Pancreas (tissue), 10 donors: ENCODE measurements around the gene LLPH. TPM values are rescaled to one million over a fixed set of nuclear protein-coding genes. Genes with fewer than 3 reads are reported as not detected.

Experiments used
- ATAC-seq, 4 donors: fragments of 200-7000 bp; cut with Tn5 transposase; one replicate each; pipeline versions ENCODE4 v1.8.0 to v1.9.1; 2020; ENCODE audit warnings: mild to moderate bottlenecking in 4 of 4, moderate library complexity in 4 of 4
- DNase-seq, 6 donors: peaks; one replicate each; pipeline ENCODE4 v3.0.0-alpha.2; 2020
- FAIRE-seq: peaks from 2 replicates; lab custom pipeline; 2012; peaks lifted over from hg19 to GRCh38; lab: Jason Lieb, UNC
- H3K27ac ChIP-seq, 4 donors: fragments of 200-600 bp; sonication (generic); 1 replicate in 3 of 4; 2 replicates in 1 of 4; pipeline versions ENCODE4 v1.5.0 to v1.8.0; 2020
- H3K27me3 ChIP-seq, 4 donors: fragments of 200-600 bp; one replicate each; pipeline ENCODE4 v1.8.0; 2021
- H3K36me3 ChIP-seq, 3 donors: fragments of 200-600 bp; sonication (generic) in 1 of 3; one replicate each; pipeline versions ENCODE4 v1.5.0 to v1.8.0; 2020 to 2021
- H3K4me1 ChIP-seq, 3 donors: fragments of 200-600 bp; one replicate each; pipeline ENCODE4 v1.8.0; 2021
- H3K4me3 ChIP-seq, 4 donors: fragments of 200-600 bp; sonication (generic) in 2 of 4; one replicate each; pipeline versions ENCODE4 v1.5.0 to v1.8.0; 2020 to 2021
- H3K9me3 ChIP-seq, 4 donors: fragments of 200-600 bp; one replicate each; pipeline ENCODE4 v1.8.0; 2021
- WGBS, 2 donors: extraction: QIAGEN DNeasy Blood & Tissue Kit; methylation state at CpG; one replicate each; pipeline ENCODE4 v1.1.7; 2013; 5-methylcytosine and 5-hydroxymethylcytosine counted together
- intact Hi-C, 3 donors: fragments of 100-400 bp; cut with DNase I; formaldehyde crosslinking; loops; one replicate each; pipeline versions ENCODE4 v1.11.1 to v1.14.2; 2022
- polyA plus RNA-seq, 2 donors: library from polyadenylated mRNA; stranded (reverse); fragments of 200-250 nt; gene quantifications; one replicate each; pipeline ENCODE4 v1.2.3, GENCODE V29; 2013
- total RNA-seq, 6 donors: library from RNA; stranded (reverse); fragmentation: NEBNext Ultra II Directional in 4 of 6; extraction: Animal tissue kit (Norgen Biotek cat#: 25700) in 4 of 6; gene quantifications; one replicate each; pipeline versions ENCODE4 v1.2.1 to v1.2.4, GENCODE V29; 2021 to 2023
- TF ChIP-seq, protein P1 (sequence below), 4 donors: fragments of 200-600 bp; sonication (generic) in 3 of 4; IDR thresholded peaks; one replicate each; pipeline versions ENCODE4 v1.5.0 to v1.8.0; 2021; ENCODE audit warnings: antibody characterized with exemption in 4 of 4
- donor health status: healthy with polysubstance abuse.
- donor health status: DM: no; HTN: no; CAD: no; lungs with moderate emphysema.
- donor health status: DM: no; HTN: no; CAD: no.
- donor health status: control.
- donor health status: control.
- donor health status: Bipolar disorder and iron deficiency.
- donor health status: DM: yes; HTN: yes; CAD: no.
- donor health status: DM: no; HTN: no; CAD: no.
- donor health status: DM: no; HTN: no; CAD: no.
- donor health status: DM: yes; HTN: yes; CAD: no.

Gene LLPH
- total and polyA plus RNA-seq, 8 donors: 3.8 to 10.5 (median 7.9) TPM

DNA sequence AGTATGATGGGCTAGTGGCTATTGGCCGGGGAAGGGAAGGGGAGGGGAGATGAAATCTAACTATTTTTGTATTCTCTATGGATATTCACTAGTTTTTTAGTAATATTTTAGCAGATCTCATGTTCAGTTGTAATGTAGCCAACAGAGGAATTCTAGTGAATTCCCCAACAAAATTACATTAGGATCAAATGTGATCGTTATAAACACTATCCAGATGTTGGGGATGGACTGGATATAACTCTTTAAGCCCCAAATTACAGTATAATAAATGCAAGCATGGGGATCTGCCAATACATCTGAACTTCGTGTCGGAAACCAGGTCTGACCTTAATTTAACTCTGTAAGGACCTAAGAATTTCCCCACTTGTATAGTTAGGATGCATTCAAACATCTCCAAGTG lies 21.5 kb downstream of the LLPH start:
- H3K4me3 ChIP-seq: no peak overlapping the region
- H3K4me1 ChIP-seq: peaks cover 0 to 5% (median 0%) of the 10 kb centered on the region in 3 donors
- intact Hi-C loops: no loop called here
- DNase-seq: no peak
- WGBS, 2 donors: 67 to 72% methylated on average over 4 of the region's 4 CpGs
- H3K27me3 ChIP-seq: no peaks in the 10 kb centered on the region
- H3K27ac ChIP-seq: no peak overlapping the region
- TF ChIP-seq, protein P1, sequence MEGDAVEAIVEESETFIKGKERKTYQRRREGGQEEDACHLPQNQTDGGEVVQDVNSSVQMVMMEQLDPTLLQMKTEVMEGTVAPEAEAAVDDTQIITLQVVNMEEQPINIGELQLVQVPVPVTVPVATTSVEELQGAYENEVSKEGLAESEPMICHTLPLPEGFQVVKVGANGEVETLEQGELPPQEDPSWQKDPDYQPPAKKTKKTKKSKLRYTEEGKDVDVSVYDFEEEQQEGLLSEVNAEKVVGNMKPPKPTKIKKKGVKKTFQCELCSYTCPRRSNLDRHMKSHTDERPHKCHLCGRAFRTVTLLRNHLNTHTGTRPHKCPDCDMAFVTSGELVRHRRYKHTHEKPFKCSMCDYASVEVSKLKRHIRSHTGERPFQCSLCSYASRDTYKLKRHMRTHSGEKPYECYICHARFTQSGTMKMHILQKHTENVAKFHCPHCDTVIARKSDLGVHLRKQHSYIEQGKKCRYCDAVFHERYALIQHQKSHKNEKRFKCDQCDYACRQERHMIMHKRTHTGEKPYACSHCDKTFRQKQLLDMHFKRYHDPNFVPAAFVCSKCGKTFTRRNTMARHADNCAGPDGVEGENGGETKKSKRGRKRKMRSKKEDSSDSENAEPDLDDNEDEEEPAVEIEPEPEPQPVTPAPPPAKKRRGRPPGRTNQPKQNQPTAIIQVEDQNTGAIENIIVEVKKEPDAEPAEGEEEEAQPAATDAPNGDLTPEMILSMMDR (IDR thresholded peaks at IDR 0.05): no peak
- H3K9me3 ChIP-seq: no peaks in the 10 kb centered on the region
- no peaks in the 10 kb centered on the region for H3K36me3 ChIP-seq
- no peak for ATAC-seq
- FAIRE-seq: no peak

DNA sequence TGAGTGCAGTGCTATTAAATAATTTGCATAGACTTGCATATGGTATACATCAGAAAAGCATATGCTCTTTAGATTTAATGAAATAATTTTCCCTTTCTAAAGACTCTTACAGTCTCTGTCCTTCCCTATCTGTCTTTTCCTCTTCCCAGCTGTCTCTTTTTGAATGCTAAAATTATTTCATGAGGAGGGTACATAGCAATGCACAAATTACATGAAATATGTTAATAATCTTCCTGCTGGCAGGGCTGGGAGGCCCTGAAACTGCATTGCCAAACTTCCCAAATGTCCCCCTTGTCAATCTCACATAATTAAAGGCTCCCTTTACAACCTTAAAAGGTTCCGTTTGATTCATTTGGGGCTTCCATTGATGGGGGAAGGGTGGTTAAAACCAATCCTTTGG lies 22.2 kb downstream of the LLPH start:
- Histone ChIP-seq H3K36me3 (no peaks in the 10 kb centered on the region), H3K4me1 (peaks cover 0 to 5% (median 0%) of the 10 kb centered on the region in 3 donors), H3K9me3 (no peaks in the 10 kb centered on the region), H3K4me3 (no peak overlapping the region), H3K27ac (no peak overlapping the region), H3K27me3 (no peaks in the 10 kb centered on the region)
- intact Hi-C loops: no loop called here
- FAIRE-seq: no peak
- ATAC-seq: no peak
- WGBS, 2 donors: 82 to 97% methylated on average over 1 of the region's 1 CpG
- TF ChIP-seq, protein P1 (IDR thresholded peaks at IDR 0.05): no peak
- DNase-seq: no peak

DNA sequence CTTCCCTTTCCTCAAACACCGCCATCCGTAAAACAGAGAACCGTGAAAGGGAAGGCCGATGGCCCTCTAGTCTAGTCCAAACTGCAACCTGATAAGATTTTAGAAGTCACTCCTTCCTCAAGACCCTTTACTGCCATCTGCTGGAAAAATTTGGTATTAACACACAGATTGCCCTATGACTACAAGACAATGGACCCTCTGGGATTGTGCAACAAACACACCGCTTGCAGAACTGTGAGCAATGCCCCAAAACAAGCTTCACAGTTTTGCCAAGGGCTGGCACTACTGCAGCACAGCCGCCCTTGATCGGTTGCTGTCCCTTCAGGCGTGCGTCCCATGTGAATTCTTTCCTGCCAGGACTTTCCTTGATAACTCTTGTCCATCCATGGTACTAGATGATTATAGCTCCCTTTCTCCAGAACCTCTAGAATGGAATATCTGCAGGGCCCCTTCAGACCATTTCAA lies 23.1 kb downstream of the LLPH start:
- no peak overlapping the region for H3K4me3 ChIP-seq
- ATAC-seq (peak; percentile 87 to 100 (median 98)), FAIRE-seq (no peak), DNase-seq (peak in 3 of 6 donors; percentile 43 to 74 (median 53))
- intact Hi-C loops: no loop called here
- H3K9me3 ChIP-seq: no peaks in the 10 kb centered on the region
- no peak overlapping the region for H3K27ac ChIP-seq
- WGBS, 2 donors: 16 to 21% methylated on average over 9 of the region's 9 CpGs
- no peaks in the 10 kb centered on the region for H3K36me3 ChIP-seq
- TF ChIP-seq, protein P1 (IDR thresholded peaks at IDR 0.05): peak; percentile 73 to 84 (median 79)
- H3K27me3 ChIP-seq: no peaks in the 10 kb centered on the region
- peaks cover 0 to 5% (median 0%) of the 10 kb centered on the region in 3 donors for H3K4me1 ChIP-seq

DNA sequence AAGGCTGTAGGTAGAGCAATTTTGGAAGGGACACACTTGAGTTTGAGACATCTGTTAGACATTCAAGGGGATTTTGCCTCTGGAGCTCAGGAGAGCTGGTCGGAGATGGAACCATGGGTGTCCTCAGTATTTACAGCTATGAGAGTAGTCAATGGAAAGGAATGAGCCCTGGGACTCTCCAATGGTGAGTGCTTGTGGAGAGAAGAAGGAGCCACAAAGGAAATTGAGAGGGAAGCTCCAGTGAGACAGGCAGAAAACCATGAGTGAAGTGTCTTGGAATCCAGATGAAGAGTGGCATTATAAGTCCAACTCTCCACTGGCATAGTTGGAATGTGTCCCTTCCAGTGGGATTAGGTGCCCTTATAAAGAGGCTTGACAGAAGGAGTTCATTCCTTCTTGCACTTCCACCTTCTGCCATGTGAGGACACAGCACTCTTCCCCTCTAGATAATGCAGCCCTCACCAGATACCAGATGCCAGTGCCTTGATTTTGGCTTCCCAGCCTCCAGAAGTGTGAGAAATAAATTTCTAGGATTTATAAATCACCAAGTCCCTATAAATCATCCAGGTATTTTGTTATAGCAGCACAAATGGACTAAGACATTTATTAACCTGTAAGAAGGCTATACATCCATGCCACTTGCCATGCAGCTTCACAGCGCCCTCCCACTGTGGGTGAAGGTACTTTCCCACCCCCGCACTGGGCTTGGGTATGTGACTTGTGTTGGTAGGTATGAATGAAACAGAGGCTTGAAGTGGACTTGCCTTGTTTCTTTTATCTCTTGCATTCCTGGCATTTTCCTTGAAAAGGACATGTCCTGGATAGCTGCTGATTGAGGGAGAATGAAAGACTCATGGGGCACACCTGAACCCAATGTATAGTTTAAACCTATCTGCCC lies 27.3 kb downstream of the LLPH start:
- Histone ChIP-seq H3K27ac (no peak overlapping the region), H3K9me3 (no peaks in the 10 kb centered on the region), H3K36me3 (no peaks in the 10 kb centered on the region), H3K27me3 (no peaks in the 10 kb centered on the region), H3K4me3 (no peak overlapping the region), H3K4me1 (peaks cover 0 to 5% (median 0%) of the 10 kb centered on the region in 3 donors)
- 65 to 76% methylated on average over 3 of the region's 3 CpGs for WGBS, 2 donors
- ATAC-seq: no peak
- intact Hi-C loops: no loop called here
- FAIRE-seq: no peak
- no peak for DNase-seq
- TF ChIP-seq, protein P1 (IDR thresholded peaks at IDR 0.05): no peak
